Heart right ventricle (tissue), 16 donors: ENCODE measurements around the gene DHPS. TPM values are rescaled to one million over a fixed set of nuclear protein-coding genes. Genes with fewer than 3 reads are reported as not detected.
A peak's percentile ranks its signal among the peaks of the same experiment; 100 is the strongest.

ENCODE experiments used
- ATAC-seq, 8 donors: fragments of 200-7000 bp; cut with Tn5 transposase; one replicate each; pipeline ENCODE4 v1.9.1; 2020; ENCODE audit warnings: mild to moderate bottlenecking in 8 of 8, moderate library complexity in 8 of 8, moderate number of reproducible peaks in 1 of 8
- DNase-seq, 2 donors: peaks; one replicate each; pipeline ENCODE4 v3.0.0-alpha.2; 2020
- H3K27ac ChIP-seq, 10 donors: fragments of 200-600 bp; sonication (generic) in 2 of 10; one replicate each; pipeline versions ENCODE4 v1.5.0 to v1.8.0; 2020 to 2022; ENCODE audit warnings: mild to moderate bottlenecking in 3 of 10
- H3K27me3 ChIP-seq, 7 donors: fragments of 200-600 bp; one replicate each; pipeline ENCODE4 v1.8.0; 2021 to 2022; ENCODE audit warnings: mild to moderate bottlenecking in 2 of 7
- H3K36me3 ChIP-seq, 9 donors: fragments of 200-600 bp; sonication (generic) in 1 of 9; one replicate each; pipeline versions ENCODE4 v1.5.0 to v1.8.0; 2020 to 2022; ENCODE audit warnings: mild to moderate bottlenecking in 2 of 9
- H3K4me1 ChIP-seq, 9 donors: fragments of 200-600 bp; sonication (generic) in 1 of 9; one replicate each; pipeline versions ENCODE4 v1.5.0 to v1.8.0; 2020 to 2022; ENCODE audit warnings: mild to moderate bottlenecking in 4 of 9
- H3K4me3 ChIP-seq, 10 donors: fragments of 200-600 bp; sonication (generic) in 2 of 10; one replicate each; pipeline versions ENCODE4 v1.5.0 to v1.8.0; 2020 to 2022; ENCODE audit warnings: mild to moderate bottlenecking in 7 of 10, moderate library complexity in 2 of 10
- H3K9me3 ChIP-seq, 11 donors: fragments of 200-600 bp in 10 of 11; sonication (generic) in 2 of 11; one replicate each; pipeline versions ENCODE4 v1.5.0 to v1.8.0; 2013 to 2022; ENCODE audit warnings: mild to moderate bottlenecking in 2 of 11, control low read depth in 1 of 11, moderate library complexity in 1 of 11
- CTCF ChIP-seq, 9 donors: fragments of 200-600 bp; sonication (generic) in 2 of 9; IDR thresholded peaks; one replicate each; pipeline versions ENCODE4 v1.5.0 to v1.8.0; 2021 to 2022; ENCODE audit warnings: antibody characterized with exemption in 9 of 9, mild to moderate bottlenecking in 5 of 9, moderate library complexity in 1 of 9
- WGBS, 2 donors: extraction: QIAGEN DNeasy Blood & Tissue Kit; methylation state at CpG; one replicate each; pipeline ENCODE4 v1.1.7; 2013; ENCODE audit warnings: inconsistent platforms in 1 of 2; 5-methylcytosine and 5-hydroxymethylcytosine counted together
- intact Hi-C, 10 donors: fragments of 100-400 bp; cut with DNase I; formaldehyde crosslinking; loops; one replicate each; pipeline versions ENCODE4 v1.11.1 to v1.14.2; 2022
- polyA plus RNA-seq, 2 donors: library from polyadenylated mRNA; stranded (reverse); fragments of 200-250 nt; gene quantifications; one replicate each; pipeline ENCODE4 v1.2.3, GENCODE V29; 2013
- total RNA-seq, 10 donors: library from RNA; stranded (reverse); fragmentation: NEBNext Ultra II Directional in 3 of 10; extraction: Animal tissue kit (Norgen Biotek cat#: 25700) in 3 of 10; gene quantifications; one replicate each; pipeline versions ENCODE4 v1.2.1 to v1.2.4, GENCODE V29; 2021 to 2023
- donor health status: Arrhythmogenic right ventricular cardiomyopathy.
- donor health status: ischemic (EF 13 %, LVEDD 7.1; RV severe dilation, severe dysfunction).
- donor health status: healthy with polysubstance abuse.
- donor health status: DM: no; HTN: yes; CAD: no.
- donor health status: DM: no; HTN: no; CAD: no.
- donor health status: ischemic (EF 25% LVEDD 6.9; RV normal size, moderate dysfunction).
- donor health status: ischemic (EF 25% LVEDD 5.7; RV mildly dilated, moderate dysfunction).
- donor health status: healthy.
- donor health status: DM: yes; HTN: yes; CAD: no.
- donor health status: Ischemic cardiomyopathy.
- donor health status: ischemic (EF 35%, LVEDD 5.7; RV mildly dilated, moderate dysfunction).
- donor health status: nonischemic (EF 11% LVEDD 7.7; RV severe dilation, severe dysfunction).
- donor health status: DM: yes; HTN: yes; CAD: no.
- donor health status: PGD.
- donor health status: ischemic (EF 29% LVEDD 5.4; RV normal size, mild dysfunction).
- donor health status: nonischemic (EF 23%, LVEDD 6.1; RV moderate dilation, normal function).

Gene DHPS
- total and polyA plus RNA-seq, 12 donors = 43.6 to 82.2 (median 51.3) TPM

GRCh38 chr19:12705654-12706331 is 24.1 kb upstream of the DHPS start:
- intact Hi-C loops = loop anchor here in 1 of 10 donors (10.0 kb wide), 1 partner anchor 99 kb away; the partner anchor contains the start of genes PRDX2, RNASEH2A and THSD8
- Histone ChIP-seq H3K4me3 (no peak overlapping the region), H3K9me3 (no peaks in the 10 kb centered on the region), H3K27me3 (no peaks in the 10 kb centered on the region), H3K36me3 (peaks cover 7 to 100% (median 85%) of the 10 kb centered on the region in 9 donors), H3K4me1 (no peaks in the 10 kb centered on the region), H3K27ac (no peak overlapping the region)
- WGBS, 2 donors = 93% methylated on average over 29 of the region's 29 CpGs
- no peak for TF ChIP-seq CTCF (IDR thresholded peaks at IDR 0.05)
- ATAC-seq = no peak
- no peak for DNase-seq

GRCh38 chr19:12705169-12705568 is 23.5 kb upstream of the DHPS start:
- Histone ChIP-seq H3K9me3 (no peaks in the 10 kb centered on the region), H3K4me1 (no peaks in the 10 kb centered on the region), H3K4me3 (no peak overlapping the region), H3K36me3 (peaks cover 7 to 100% (median 84%) of the 10 kb centered on the region in 9 donors), H3K27ac (no peak overlapping the region), H3K27me3 (no peaks in the 10 kb centered on the region)
- intact Hi-C loops = loop anchor here in 1 of 10 donors (10.0 kb wide), 1 partner anchor 100 kb away; the partner anchor contains the start of genes PRDX2, RNASEH2A and THSD8
- DNase-seq = no peak
- TF ChIP-seq CTCF (IDR thresholded peaks at IDR 0.05) = no peak
- WGBS, 2 donors = 91 to 96% methylated on average over 13 of the region's 13 CpGs
- no peak for ATAC-seq

GRCh38 chr19:12703046-12703445 is 21.4 kb upstream of the DHPS start:
- Histone ChIP-seq H3K4me3 (no peak overlapping the region), H3K9me3 (no peaks in the 10 kb centered on the region), H3K4me1 (no peaks in the 10 kb centered on the region), H3K36me3 (peaks cover 7 to 99% (median 67%) of the 10 kb centered on the region in 9 donors), H3K27ac (no peak overlapping the region), H3K27me3 (no peaks in the 10 kb centered on the region)
- DNase-seq (no peak), ATAC-seq (no peak)
- WGBS, 2 donors = 60 to 64% methylated on average over 9 of the region's 9 CpGs
- intact Hi-C loops = loop anchor here in 1 of 10 donors (10.0 kb wide), 1 partner anchor 102 kb away; the partner anchor contains the start of genes PRDX2, RNASEH2A and THSD8
- TF ChIP-seq CTCF (IDR thresholded peaks at IDR 0.05) = no peak

GRCh38 chr19:12701596-12702282 is 20.1 kb upstream of the DHPS start:
- ATAC-seq (peak in 3 of 8 donors; percentile 5 to 24 (median 8)), DNase-seq (no peak)
- H3K4me3 ChIP-seq = no peak overlapping the region
- H3K36me3 ChIP-seq = peaks cover 7 to 89% (median 61%) of the 10 kb centered on the region in 9 donors
- intact Hi-C loops = loop anchor here in 1 of 10 donors (10.0 kb wide), 1 partner anchor 103 kb away; the partner anchor contains the start of genes PRDX2, RNASEH2A and THSD8
- no peaks in the 10 kb centered on the region for H3K27me3 ChIP-seq
- H3K4me1 ChIP-seq = peaks cover 0 to 7% (median 5%) of the 10 kb centered on the region in 9 donors
- TF ChIP-seq CTCF (IDR thresholded peaks at IDR 0.05) = no peak
- no peaks in the 10 kb centered on the region for H3K9me3 ChIP-seq
- H3K27ac ChIP-seq = no peak overlapping the region
- WGBS, 2 donors = 91 to 93% methylated on average over 33 of the region's 33 CpGs
